CD4-positive, alpha-beta T cell (primary cell): Measurements from ENCODE around the gene ZCWPW1. TPM values are rescaled to one million over a fixed set of nuclear protein-coding genes. Genes with fewer than 3 reads are reported as not detected.

Experiments used
- ATAC-seq: fragments of 200-7000 bp; cut with Tn5 transposase; one replicate; pipeline ENCODE4 v1.10.0; 2022; ENCODE audit warnings: mild to moderate bottlenecking; ENCODE audit not compliant: poor library complexity
- CTCF ChIA-PET: fragments of 350-600 bp; sonication (Branson Sonifier 250); formaldehyde crosslinking; loops from one replicate; lab custom pipeline; 2021; ENCODE audit warnings: antibody characterized with exemption, inconsistent platforms; lab: Charles Lee
- POLR2A ChIA-PET: fragments of 350-600 bp; sonication (Branson Sonifier 250); formaldehyde crosslinking; loops from one replicate; lab custom pipeline; 2021; ENCODE audit warnings: antibody characterized with exemption, inconsistent platforms; lab: Charles Lee
- DNase-seq, 14 experiments: peaks; one replicate each; pipeline ENCODE4 v3.0.0-alpha.2; 2013 to 2020; ENCODE audit warnings: mixed read lengths in 2 of 14
- H3K27ac ChIP-seq, 2 donors: one replicate each; pipeline versions ENCODE4 v1.5.1 to v1.7.0; 2013; ENCODE audit warnings: low read length in 2 of 2, low read depth in 1 of 2, mild to moderate bottlenecking in 1 of 2
- H3K27me3 ChIP-seq, 2 experiments: 1 replicate in 1 of 2; 2 replicates in 1 of 2; pipeline versions ENCODE4 v1.6.1 to v1.7.0; 2013; ENCODE audit warnings: low read length in 2 of 2, control low read depth in 1 of 2, mild to moderate bottlenecking in 1 of 2, moderate library complexity in 1 of 2; ENCODE audit not compliant: insufficient read depth in 2 of 2, control insufficient read depth in 1 of 2
- H3K36me3 ChIP-seq: one replicate; pipeline ENCODE4 v1.6.1; 2013; ENCODE audit warnings: low read length, control low read depth; ENCODE audit not compliant: insufficient read depth
- H3K4me1 ChIP-seq: one replicate; pipeline ENCODE4 v1.6.1; 2013; ENCODE audit warnings: low read length, control low read depth; ENCODE audit not compliant: insufficient read depth
- H3K4me3 ChIP-seq: one replicate; pipeline ENCODE4 v1.5.1; 2013; ENCODE audit warnings: mild to moderate bottlenecking, low read length, moderate library complexity
- H3K9me3 ChIP-seq, 2 experiments: 1 replicate in 1 of 2; 2 replicates in 1 of 2; pipeline versions ENCODE4 v1.6.1 to v1.7.0; 2013; ENCODE audit warnings: low read length in 2 of 2, mild to moderate bottlenecking in 2 of 2, control low read depth in 1 of 2, moderate library complexity in 1 of 2; ENCODE audit not compliant: control insufficient read depth in 1 of 2, insufficient read depth in 1 of 2
- H3K27ac Mint-ChIP-seq: one replicate; pipeline ENCODE4 v1.8.0; 2020; ENCODE audit warnings: mixed read lengths
- H3K27me3 Mint-ChIP-seq: one replicate; pipeline ENCODE4 v1.8.0; 2021; ENCODE audit warnings: mixed read lengths
- H3K36me3 Mint-ChIP-seq: one replicate; pipeline ENCODE4 v1.8.0; 2021; ENCODE audit warnings: low read depth, mixed read lengths
- H3K4me1 Mint-ChIP-seq: one replicate; pipeline ENCODE4 v1.8.0; 2021; ENCODE audit warnings: low read depth, mixed read lengths
- H3K4me3 Mint-ChIP-seq: one replicate; pipeline ENCODE4 v1.8.0; 2020; ENCODE audit warnings: mild to moderate bottlenecking, mixed read lengths
- H3K9me3 Mint-ChIP-seq: one replicate; pipeline ENCODE4 v1.8.0; 2020; ENCODE audit warnings: mixed read lengths
- intact Hi-C, 2 experiments: fragments of 100-400 bp; cut with DNase I in 1 of 2; cut with micrococcal nuclease in 1 of 2; formaldehyde crosslinking; loops; one replicate each; pipeline versions ENCODE4 v1.15.1 to v1.9.0; 2023 to 2025; cut with DNase I, micrococcal nuclease
- total RNA-seq, 174 experiments: library from RNA in 2 of 174; stranded (reverse) in 2 of 174; gene quantifications; one replicate each; pipeline ENCODE4 v1.2.3 and lab custom pipeline; 2021 to 2026
- TF ChIP-seq, protein P1 (sequence below): fragments of 200-600 bp; IDR thresholded peaks from one replicate; pipeline ENCODE4 v1.8.0; 2022; ENCODE audit warnings: antibody characterized with exemption, mild to moderate bottlenecking

ZCWPW1 gene
- total RNA-seq, 2 experiments from 2014 or later = 4.4 to 6.5 TPM

DNA sequence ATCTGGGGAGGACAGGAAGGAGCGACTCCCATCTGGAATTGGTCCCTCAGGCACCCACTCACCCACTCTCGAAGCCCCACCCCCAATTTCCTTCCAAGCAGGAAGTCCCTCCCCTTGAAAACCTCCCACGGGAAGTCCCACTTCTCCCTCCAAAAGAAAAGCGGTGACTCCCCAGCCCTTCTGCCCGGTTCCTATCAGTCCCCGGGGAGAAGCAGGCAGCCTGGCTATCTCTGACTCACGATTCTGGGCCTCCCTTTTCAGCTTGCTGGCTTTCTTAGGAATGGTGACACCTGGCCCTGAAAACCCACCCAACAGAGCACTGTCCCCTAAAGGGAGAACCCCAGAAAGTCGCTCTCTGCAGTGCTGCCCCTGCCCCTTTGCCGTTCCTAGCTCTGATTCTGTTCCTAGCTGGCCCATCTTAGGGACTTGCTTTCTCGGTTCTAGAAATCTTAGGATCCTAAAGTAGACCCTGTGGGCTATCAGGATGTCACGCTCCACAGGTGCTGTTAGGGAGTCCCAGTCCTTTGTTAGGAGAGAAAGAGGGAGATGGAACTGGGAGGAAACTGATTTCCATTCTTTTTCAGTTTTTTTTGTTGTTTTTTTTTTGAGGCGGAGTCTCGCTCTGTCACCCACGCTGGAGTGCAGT lies 44.5 kb upstream of the ZCWPW1 start:
- Mint-ChIP-seq H3K36me3 (peaks cover 68% of the 10 kb centered on the region), H3K27ac (peak overlapping the region; percentile 86), H3K4me1 (peaks cover 55% of the 10 kb centered on the region), H3K27me3 (no peaks in the 10 kb centered on the region), H3K4me3 (no peak overlapping the region), H3K9me3 (no peaks in the 10 kb centered on the region)
- CTCF ChIA-PET = interaction anchor here (1.4 kb wide), 1 partner anchor 87 kb away, joined by 3 read pairs; no protein-coding TSS in a partner anchor
- Histone ChIP-seq H3K27me3 (no peaks in the 10 kb centered on the region), H3K27ac (peak overlapping the region; percentile 5 to 46), H3K4me3 (no peak overlapping the region), H3K4me1 (peaks cover 67% of the 10 kb centered on the region), H3K9me3 (no peaks in the 10 kb centered on the region), H3K36me3 (peaks cover 82% of the 10 kb centered on the region)
- ATAC-seq = no peak
- POLR2A ChIA-PET = no interaction called here
- peak in 3 of 14 experiments; percentile 21 to 60 (median 50) for DNase-seq
- intact Hi-C loops = loop anchor here in 1 of 2 experiments (10.0 kb wide), 1 partner anchor 382 kb away; the partner anchor contains the start of gene SLC12A9
- TF ChIP-seq, protein P1, sequence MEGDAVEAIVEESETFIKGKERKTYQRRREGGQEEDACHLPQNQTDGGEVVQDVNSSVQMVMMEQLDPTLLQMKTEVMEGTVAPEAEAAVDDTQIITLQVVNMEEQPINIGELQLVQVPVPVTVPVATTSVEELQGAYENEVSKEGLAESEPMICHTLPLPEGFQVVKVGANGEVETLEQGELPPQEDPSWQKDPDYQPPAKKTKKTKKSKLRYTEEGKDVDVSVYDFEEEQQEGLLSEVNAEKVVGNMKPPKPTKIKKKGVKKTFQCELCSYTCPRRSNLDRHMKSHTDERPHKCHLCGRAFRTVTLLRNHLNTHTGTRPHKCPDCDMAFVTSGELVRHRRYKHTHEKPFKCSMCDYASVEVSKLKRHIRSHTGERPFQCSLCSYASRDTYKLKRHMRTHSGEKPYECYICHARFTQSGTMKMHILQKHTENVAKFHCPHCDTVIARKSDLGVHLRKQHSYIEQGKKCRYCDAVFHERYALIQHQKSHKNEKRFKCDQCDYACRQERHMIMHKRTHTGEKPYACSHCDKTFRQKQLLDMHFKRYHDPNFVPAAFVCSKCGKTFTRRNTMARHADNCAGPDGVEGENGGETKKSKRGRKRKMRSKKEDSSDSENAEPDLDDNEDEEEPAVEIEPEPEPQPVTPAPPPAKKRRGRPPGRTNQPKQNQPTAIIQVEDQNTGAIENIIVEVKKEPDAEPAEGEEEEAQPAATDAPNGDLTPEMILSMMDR = no peak

DNA sequence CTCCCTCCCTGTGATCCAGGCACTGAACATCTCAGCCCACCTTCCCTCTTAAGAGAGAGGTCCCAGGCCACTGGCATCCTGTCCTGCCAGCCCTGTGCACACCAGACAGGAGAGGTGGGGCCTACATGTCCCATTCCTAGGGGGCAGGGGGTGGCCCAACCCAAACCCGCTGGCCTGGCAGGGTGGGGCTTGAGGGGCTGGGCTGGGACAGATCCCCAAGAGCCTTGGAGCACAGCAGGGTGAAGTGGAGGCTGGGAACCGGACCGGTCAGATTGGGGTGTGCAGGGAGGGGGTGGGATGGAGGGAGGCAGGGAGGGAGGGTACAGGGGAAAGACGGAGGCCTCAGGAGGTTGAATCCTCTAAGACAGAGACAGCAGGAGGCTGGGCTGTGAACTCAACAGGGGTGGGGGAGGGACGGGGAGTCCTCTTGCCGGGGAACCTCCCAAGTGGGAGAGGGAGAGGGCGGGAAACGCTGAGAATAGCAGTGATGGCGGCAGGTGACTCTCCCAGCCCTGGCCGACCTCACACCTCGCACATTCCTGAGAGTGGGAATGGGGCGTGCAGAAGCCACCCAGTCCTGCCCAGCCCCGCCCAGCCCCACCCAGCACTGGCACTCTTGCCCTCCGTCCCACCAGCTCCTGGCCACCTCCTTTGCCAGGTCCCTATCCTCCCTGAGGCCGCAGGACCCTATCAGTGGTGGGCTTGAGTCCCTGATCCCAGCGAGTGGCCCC lies 43.8 kb upstream of the ZCWPW1 start:
- peaks cover 55% of the 10 kb centered on the region for H3K4me1 Mint-ChIP-seq

DNA sequence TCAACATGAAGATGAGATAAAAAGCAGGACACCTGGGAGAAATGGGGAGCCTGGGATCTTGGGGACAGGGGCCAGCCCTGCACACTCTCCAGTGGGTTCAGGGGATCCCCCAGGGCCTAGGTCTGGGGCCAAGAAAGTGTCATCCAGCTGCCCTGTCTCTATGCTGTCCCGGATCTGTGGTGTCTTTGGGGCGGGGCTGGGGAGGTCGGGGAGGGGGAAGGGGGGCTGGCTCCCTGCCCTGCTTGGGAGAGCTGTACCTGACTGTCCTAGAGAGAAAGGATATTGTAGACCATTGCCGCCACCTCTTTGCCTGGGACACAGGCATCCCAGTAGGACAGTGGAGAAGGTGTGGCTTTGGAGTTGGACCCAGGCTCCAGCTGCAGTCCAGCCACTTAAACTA lies 42.5 kb upstream of the ZCWPW1 start:
- Histone ChIP-seq H3K4me1 (peaks cover 54% of the 10 kb centered on the region), H3K27ac (no peak overlapping the region), H3K4me3 (no peak overlapping the region), H3K27me3 (no peaks in the 10 kb centered on the region), H3K36me3 (peaks cover 85% of the 10 kb centered on the region), H3K9me3 (no peaks in the 10 kb centered on the region)
- ChIA-PET POLR2A (interaction anchor here (1.0 to 2.0 kb wide), 2 partner anchors 35 to 41 kb away, joined by 3 to 6 read pairs; partner anchors contain the start of genes MEPCE, PPP1R35 and ZCWPW1), CTCF (interaction anchor here (0.9 to 2.9 kb wide), 3 partner anchors 12 to 89 kb away, joined by 4 to 22 read pairs (median 16); partner anchors contain the start of gene NYAP1)
- TF ChIP-seq, protein P1 = no peak
- H3K4me3 Mint-ChIP-seq = no peak overlapping the region
- DNase-seq (no peak), ATAC-seq (no peak)
- intact Hi-C loops = loop anchor here in 1 of 2 experiments (10.0 kb wide), 1 partner anchor 384 kb away; the partner anchor contains the start of gene SLC12A9
- H3K9me3 Mint-ChIP-seq = no peaks in the 10 kb centered on the region
- peaks cover 43% of the 10 kb centered on the region for H3K4me1 Mint-ChIP-seq
- H3K36me3 Mint-ChIP-seq = peaks cover 72% of the 10 kb centered on the region
- H3K27me3 Mint-ChIP-seq = no peaks in the 10 kb centered on the region
- peak overlapping the region; percentile 86 for H3K27ac Mint-ChIP-seq

More for the DNA sequence above, 43.8 kb upstream of the ZCWPW1 start:
- ATAC-seq = no peak
- Histone ChIP-seq H3K4me1 (peaks cover 67% of the 10 kb centered on the region), H3K9me3 (no peaks in the 10 kb centered on the region), H3K27ac (peak overlapping the region; percentile 5 to 46), H3K4me3 (no peak overlapping the region), H3K36me3 (peaks cover 86% of the 10 kb centered on the region), H3K27me3 (no peaks in the 10 kb centered on the region)
- ChIA-PET CTCF (interaction anchor here (0.9 to 1.4 kb wide), 2 partner anchors 88 kb away, joined by 3 to 4 read pairs; no protein-coding TSS in a partner anchor), POLR2A (no interaction called here)
- H3K27me3 Mint-ChIP-seq = no peaks in the 10 kb centered on the region
- H3K36me3 Mint-ChIP-seq = peaks cover 70% of the 10 kb centered on the region
- H3K4me3 Mint-ChIP-seq = no peak overlapping the region
- DNase-seq = no peak
- H3K27ac Mint-ChIP-seq = peak overlapping the region; percentile 86
- no peaks in the 10 kb centered on the region for H3K9me3 Mint-ChIP-seq
- TF ChIP-seq, protein P1 = no peak
- intact Hi-C loops = loop anchor here in 1 of 2 experiments (10.0 kb wide), 1 partner anchor 383 kb away; the partner anchor contains the start of gene SLC12A9
